ENCODE data around the gene ARL4C. TPM values are rescaled to one million over a fixed set of nuclear protein-coding genes. Genes with fewer than 3 reads are reported as not detected.
A peak's percentile ranks its signal among the peaks of the same experiment; 100 is the strongest.

The ARL4C gene
- total RNA-seq (100 to 1,000 TPM; 209 to 424 (median 294) TPM), total RNA-seq (50.0 to 1,394 (median 451) reads per million in 29 experiments)
- 228 TPM for total RNA-seq (2013)

DNA sequence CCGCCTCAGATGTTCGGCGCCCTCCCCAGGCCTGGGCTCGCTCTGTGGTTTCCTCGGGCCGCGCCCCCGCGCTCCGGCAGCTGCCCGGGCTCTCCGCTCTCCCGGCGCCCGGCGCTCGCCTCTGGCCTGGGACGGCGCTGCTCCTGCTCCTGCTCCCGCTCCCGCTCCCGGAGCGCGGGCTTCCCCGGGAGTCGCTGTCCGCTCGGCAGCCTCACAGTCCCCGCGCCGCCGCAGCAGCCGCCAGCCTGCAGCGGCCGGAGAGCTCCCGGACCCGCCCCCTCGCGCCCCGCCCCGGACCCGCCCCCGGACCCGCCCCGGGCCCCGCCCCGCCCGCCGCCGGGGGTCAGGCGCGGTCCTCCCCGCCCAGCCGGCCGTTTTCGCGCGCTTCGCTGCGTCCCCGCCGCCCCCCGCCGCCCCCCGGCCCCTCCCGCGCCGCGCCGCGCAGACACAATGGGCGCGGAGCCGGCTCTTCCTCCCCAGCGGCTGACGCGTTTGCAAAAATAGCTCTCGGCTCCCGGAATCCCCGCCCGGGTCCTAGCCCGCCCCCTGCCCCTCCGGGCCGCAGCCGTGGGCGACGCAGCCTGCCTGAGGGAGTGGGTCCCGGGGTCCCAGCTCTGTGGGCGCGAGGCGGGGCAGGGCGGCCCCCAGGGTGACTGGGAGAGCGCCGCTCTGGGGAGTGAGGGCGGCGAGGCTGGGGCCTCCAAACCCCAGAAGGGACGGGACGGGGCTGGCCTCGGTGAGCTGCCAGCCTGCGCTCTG lies at the start of gene ARL4C:
TSS of gene ARL4C (minus strand) at position 247 of the 759 bp plus-strand sequence. CDS start 495 bp downstream, outside the sequence.
- under 1% methylated on average over 71 of the region's 100 CpGs for WGBS (ENCODE audit: insufficient coverage)
- ChIA-PET CTCF (interaction anchor here in 1 of 2 donors (0.6 to 3.5 kb wide), 9 partner anchors 33 to 221 kb away, joined by 3 to 14 read pairs (median 6); no protein-coding TSS in a partner anchor), POLR2A (interaction anchor here (0.6 to 3.2 kb wide), 23 partner anchors 14 to 607 kb away, joined by 3 to 53 read pairs (median 5); no protein-coding TSS in a partner anchor)
- Histone ChIP-seq H3K36me3 (ENCODE audit: control insufficient read depth in 2 of 2, extremely low read depth in 1 of 2, insufficient read depth in 1 of 2, low read length in 1 of 2) (peaks cover 0 to 15% of the 10 kb centered on the region in 2 donors), H3K4me1 (ENCODE audit: control insufficient read depth in 1 of 2, extremely low read depth in 1 of 2, insufficient read depth in 2 of 2, low read length in 2 of 2) (peaks cover 27 to 34% of the 10 kb centered on the region in 2 experiments), H3K4me3 (ENCODE audit: control insufficient read depth in 1 of 2, extremely low read depth in 1 of 2, low read length in 1 of 2) (peak within 1 kb of the TSS; percentile 81 to 99), H3K27me3 (replicated peaks in 1 of 2; ENCODE audit: control insufficient read depth in 2 of 2, extremely low read depth in 1 of 2, insufficient read depth in 2 of 2, low read length in 1 of 2) (no peaks in the 10 kb centered on the region), H3K9me3 (no peaks in the 10 kb centered on the region), H3K27ac (ENCODE audit: low read length) (peak within 1 kb of the TSS; percentile 91)
- DNase-seq: peak; percentile 41 to 86 (median 65)
- H3K4me3 Mint-ChIP-seq: peak within 1 kb of the TSS; percentile 95 to 99 (median 99)
- H3K27ac Mint-ChIP-seq: peak within 1 kb of the TSS; percentile 98 to 99
- peaks cover 0 to 1% of the 10 kb centered on the region in 2 donors for H3K27me3 Mint-ChIP-seq
- peaks cover 33 to 45% (median 36%) of the 10 kb centered on the region in 3 donors for H3K4me1 Mint-ChIP-seq
- H3K9me3 Mint-ChIP-seq: no peaks in the 10 kb centered on the region
- ATAC-seq (replicated peaks in 1 of 4): peak; percentile 58 to 72 (median 60)
- H3K36me3 Mint-ChIP-seq: peaks cover 35% of the 10 kb centered on the region

DNA sequence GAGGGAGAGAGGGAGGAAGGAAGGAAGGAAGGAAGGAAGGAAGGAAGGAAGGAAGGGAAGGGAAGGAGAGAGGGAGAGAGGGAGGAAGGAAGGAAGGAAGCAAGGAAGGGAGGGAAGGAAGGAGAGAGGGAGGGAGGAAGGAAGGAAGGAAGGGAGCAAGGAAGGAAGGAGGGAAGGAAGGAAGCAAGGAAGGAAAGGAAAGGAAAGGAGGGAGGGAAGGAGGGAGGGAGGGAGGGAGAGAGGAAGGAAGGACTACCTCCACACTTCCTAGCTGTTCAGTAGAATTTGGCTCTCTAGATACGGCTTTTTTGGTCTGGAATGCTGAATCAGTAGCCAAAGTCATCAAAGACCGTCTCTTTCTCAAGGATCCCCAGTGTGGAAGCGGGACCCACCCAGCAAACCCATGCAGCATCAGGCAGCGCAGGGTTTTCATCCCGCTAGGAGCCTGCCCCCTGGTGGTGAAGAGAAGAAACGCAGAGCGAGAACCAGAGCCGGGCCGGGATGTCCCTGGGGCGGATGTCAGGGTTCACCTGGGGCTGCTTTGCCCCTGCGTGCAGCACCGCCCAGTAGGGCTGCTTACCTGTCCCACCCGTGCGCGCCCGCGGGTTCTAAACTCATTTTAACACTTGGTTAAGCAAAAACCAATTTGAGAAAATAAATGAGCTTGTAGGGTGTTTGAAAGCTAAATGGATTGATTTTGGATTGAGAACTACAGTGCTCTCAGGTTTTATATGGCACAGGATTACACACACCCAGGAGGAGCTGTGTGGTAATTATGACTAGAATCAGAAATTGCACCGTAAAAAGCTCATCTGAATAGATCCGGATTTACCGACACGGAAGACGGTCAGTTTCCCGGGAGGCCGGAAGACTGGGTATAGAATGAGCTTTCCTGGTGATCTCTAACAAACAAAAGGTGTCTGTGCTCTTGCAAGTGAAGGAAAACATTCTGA lies 48.1 kb upstream of the ARL4C start:
- H3K36me3 Mint-ChIP-seq: no peaks in the 10 kb centered on the region
- H3K9me3 ChIP-seq: no peaks in the 10 kb centered on the region
- no peak overlapping the region for H3K4me3 Mint-ChIP-seq
- POLR2A ChIA-PET: no interaction called here
- peaks cover 0 to under 1% (median 0%) of the 10 kb centered on the region in 3 donors for H3K9me3 Mint-ChIP-seq
- 27% methylated on average over 13 of the region's 24 CpGs for WGBS (ENCODE audit: insufficient coverage)
- H3K27me3 Mint-ChIP-seq: peaks cover 18 to 33% of the 10 kb centered on the region in 2 donors
- H3K4me1 ChIP-seq (ENCODE audit: control insufficient read depth in 1 of 2, extremely low read depth in 1 of 2, insufficient read depth in 2 of 2, low read length in 2 of 2): peaks cover 0 to 8% of the 10 kb centered on the region in 2 experiments
- H3K36me3 ChIP-seq (ENCODE audit: control insufficient read depth in 2 of 2, extremely low read depth in 1 of 2, insufficient read depth in 1 of 2, low read length in 1 of 2): no peaks in the 10 kb centered on the region
- peak; percentile 86 to 94 (median 92) for ATAC-seq (replicated peaks in 1 of 4)
- H3K27ac ChIP-seq (ENCODE audit: low read length): no peak overlapping the region
- H3K27me3 ChIP-seq (replicated peaks in 1 of 2; ENCODE audit: control insufficient read depth in 2 of 2, extremely low read depth in 1 of 2, insufficient read depth in 2 of 2, low read length in 1 of 2): peaks cover 4 to 19% of the 10 kb centered on the region in 2 experiments
- H3K4me1 Mint-ChIP-seq: peaks cover 4 to 6% (median 6%) of the 10 kb centered on the region in 3 donors
- H3K4me3 ChIP-seq (ENCODE audit: control insufficient read depth in 1 of 2, extremely low read depth in 1 of 2, low read length in 1 of 2): no peak overlapping the region
- DNase-seq: peak; percentile 45 to 84 (median 71)
- H3K27ac Mint-ChIP-seq: no peak overlapping the region
- CTCF ChIA-PET: interaction anchor here (0.5 to 2.8 kb wide), 23 partner anchors 9 to 1469 kb away, joined by 3 to 22 read pairs (median 4); no protein-coding TSS in a partner anchor

GRCh38 chr2:234542742-234543141 lies 45.9 kb upstream of the ARL4C start:
- DNase-seq (no peak), ATAC-seq (replicated peaks in 1 of 4) (no peak)
- no peak overlapping the region for H3K4me3 ChIP-seq (ENCODE audit: control insufficient read depth in 1 of 2, extremely low read depth in 1 of 2, low read length in 1 of 2)
- peaks cover 0 to 8% of the 10 kb centered on the region in 2 experiments for H3K4me1 ChIP-seq (ENCODE audit: control insufficient read depth in 1 of 2, extremely low read depth in 1 of 2, insufficient read depth in 2 of 2, low read length in 2 of 2)
- peaks cover 14 to 18% of the 10 kb centered on the region in 2 donors for H3K27me3 Mint-ChIP-seq
- H3K9me3 ChIP-seq: no peaks in the 10 kb centered on the region
- H3K27ac ChIP-seq (ENCODE audit: low read length): no peak overlapping the region
- ChIA-PET POLR2A (no interaction called here), CTCF (no interaction called here)
- H3K9me3 Mint-ChIP-seq: peaks cover 0 to 8% (median 0%) of the 10 kb centered on the region in 3 donors
- WGBS (ENCODE audit: insufficient coverage): 85% methylated on average over 10 of the region's 11 CpGs
- H3K36me3 Mint-ChIP-seq: peaks cover 5% of the 10 kb centered on the region
- no peak overlapping the region for H3K4me3 Mint-ChIP-seq
- peaks cover 4 to 17% of the 10 kb centered on the region in 2 experiments for H3K27me3 ChIP-seq (replicated peaks in 1 of 2; ENCODE audit: control insufficient read depth in 2 of 2, extremely low read depth in 1 of 2, insufficient read depth in 2 of 2, low read length in 1 of 2)
- peaks cover 4 to 6% (median 6%) of the 10 kb centered on the region in 3 donors for H3K4me1 Mint-ChIP-seq
- no peaks in the 10 kb centered on the region for H3K36me3 ChIP-seq (ENCODE audit: control insufficient read depth in 2 of 2, extremely low read depth in 1 of 2, insufficient read depth in 1 of 2, low read length in 1 of 2)
- no peak overlapping the region for H3K27ac Mint-ChIP-seq

DNA sequence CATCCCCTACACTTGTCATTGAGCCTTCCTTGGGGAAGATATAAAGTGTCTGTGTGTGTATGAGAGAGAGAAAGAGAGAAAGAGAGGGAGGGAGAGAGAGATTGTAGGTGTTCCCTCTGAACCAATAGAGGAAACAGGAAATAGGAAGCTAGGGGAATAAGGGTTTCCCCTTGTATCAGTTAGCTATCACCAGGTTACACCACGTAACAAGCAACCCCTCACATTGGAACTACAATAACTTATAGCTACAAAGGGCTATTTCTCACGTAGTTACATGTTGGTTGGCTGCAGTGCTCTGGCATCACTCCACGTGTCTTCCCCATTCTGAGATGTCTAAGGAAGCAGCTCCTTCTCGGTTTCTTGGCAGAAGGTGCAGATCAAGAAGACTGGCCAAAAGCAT lies 41.0 kb upstream of the ARL4C start:
- ATAC-seq (replicated peaks in 1 of 4): no peak
- H3K4me1 ChIP-seq (ENCODE audit: control insufficient read depth in 1 of 2, extremely low read depth in 1 of 2, insufficient read depth in 2 of 2, low read length in 2 of 2): no peaks in the 10 kb centered on the region
- no peaks in the 10 kb centered on the region for H3K9me3 ChIP-seq
- Mint-ChIP-seq H3K27me3 (peaks cover 3 to 8% of the 10 kb centered on the region in 2 donors), H3K27ac (no peak overlapping the region), H3K4me3 (no peak overlapping the region), H3K9me3 (peaks cover 0 to 10% (median 0%) of the 10 kb centered on the region in 3 donors), H3K4me1 (no peaks in the 10 kb centered on the region), H3K36me3 (peaks cover 5% of the 10 kb centered on the region)
- no peak for DNase-seq
- no peaks in the 10 kb centered on the region for H3K36me3 ChIP-seq (ENCODE audit: control insufficient read depth in 2 of 2, extremely low read depth in 1 of 2, insufficient read depth in 1 of 2, low read length in 1 of 2)
- ChIA-PET POLR2A (no interaction called here), CTCF (interaction anchor here in 1 of 2 donors (0.6 to 1.0 kb wide), 3 partner anchors 10 to 579 kb away, joined by 3 read pairs; no protein-coding TSS in a partner anchor)
- 63% methylated on average over 3 of the region's 4 CpGs for WGBS (ENCODE audit: insufficient coverage)
- peaks cover 0 to 17% of the 10 kb centered on the region in 2 experiments for H3K27me3 ChIP-seq (replicated peaks in 1 of 2; ENCODE audit: control insufficient read depth in 2 of 2, extremely low read depth in 1 of 2, insufficient read depth in 2 of 2, low read length in 1 of 2)
- H3K27ac ChIP-seq (ENCODE audit: low read length): no peak overlapping the region
- H3K4me3 ChIP-seq (ENCODE audit: control insufficient read depth in 1 of 2, extremely low read depth in 1 of 2, low read length in 1 of 2): no peak overlapping the region

DNA sequence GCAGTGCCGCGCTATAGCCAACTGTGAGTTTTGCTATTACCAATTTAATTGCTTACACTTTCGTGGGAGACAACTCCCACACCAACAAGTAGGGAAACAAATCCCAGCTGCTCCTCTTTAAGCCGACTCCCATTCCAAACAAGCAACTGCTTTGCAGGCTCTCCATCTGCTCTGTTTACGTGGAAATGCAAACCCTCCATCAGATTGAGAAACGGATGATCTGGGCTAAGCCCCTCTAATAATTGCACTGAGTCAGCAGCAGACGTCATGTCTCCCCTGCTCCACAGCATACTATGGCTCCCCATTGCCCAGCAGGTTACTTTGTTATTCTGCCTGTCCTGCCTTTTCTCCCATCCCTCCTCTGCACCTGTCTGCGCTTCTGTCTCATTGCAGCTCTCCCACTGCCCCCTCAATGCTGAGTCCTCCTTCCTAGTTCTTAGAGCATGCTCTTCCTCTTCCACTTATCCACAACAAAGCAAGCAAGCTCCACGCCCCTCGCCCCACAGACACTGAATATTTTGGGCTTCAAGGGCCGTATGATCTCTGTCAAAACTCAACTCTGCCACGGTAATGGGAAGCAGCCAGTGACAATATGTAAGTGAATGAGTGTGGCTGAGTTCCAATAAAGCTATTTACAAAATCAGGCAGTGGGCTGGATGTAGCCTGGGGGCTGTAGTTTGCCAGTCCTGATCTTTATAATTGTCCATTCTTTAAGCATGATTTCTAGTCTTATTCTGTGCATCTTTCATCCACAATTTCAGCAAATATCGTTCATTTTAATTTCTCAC lies 39.5 kb upstream of the ARL4C start:
- no peak for ATAC-seq (replicated peaks in 1 of 4)
- H3K27me3 Mint-ChIP-seq: peaks cover 7 to 8% of the 10 kb centered on the region in 2 donors

More for the DNA sequence above, 39.5 kb upstream of the ARL4C start:
- Histone ChIP-seq H3K27me3 (replicated peaks in 1 of 2; ENCODE audit: control insufficient read depth in 2 of 2, extremely low read depth in 1 of 2, insufficient read depth in 2 of 2, low read length in 1 of 2) (peaks cover 0 to 20% of the 10 kb centered on the region in 2 experiments), H3K36me3 (ENCODE audit: control insufficient read depth in 2 of 2, extremely low read depth in 1 of 2, insufficient read depth in 1 of 2, low read length in 1 of 2) (no peaks in the 10 kb centered on the region), H3K4me1 (ENCODE audit: control insufficient read depth in 1 of 2, extremely low read depth in 1 of 2, insufficient read depth in 2 of 2, low read length in 2 of 2) (no peaks in the 10 kb centered on the region), H3K4me3 (ENCODE audit: control insufficient read depth in 1 of 2, extremely low read depth in 1 of 2, low read length in 1 of 2) (no peak overlapping the region), H3K9me3 (no peaks in the 10 kb centered on the region), H3K27ac (ENCODE audit: low read length) (no peak overlapping the region)
- WGBS (ENCODE audit: insufficient coverage): 60% methylated on average over 9 of the region's 13 CpGs
- Mint-ChIP-seq H3K4me1 (no peaks in the 10 kb centered on the region), H3K9me3 (peaks cover 0 to 14% (median 0%) of the 10 kb centered on the region in 3 donors), H3K4me3 (no peak overlapping the region), H3K36me3 (peaks cover 5% of the 10 kb centered on the region), H3K27ac (no peak overlapping the region)
- ChIA-PET CTCF (interaction anchor here (1.5 to 2.3 kb wide), 2 partner anchors 9 kb away, joined by 5 to 7 read pairs; no protein-coding TSS in a partner anchor), POLR2A (no interaction called here)
- DNase-seq: no peak

All from T-cell (primary cell).